ENCODE results near the gene SPOP.

DNA sequence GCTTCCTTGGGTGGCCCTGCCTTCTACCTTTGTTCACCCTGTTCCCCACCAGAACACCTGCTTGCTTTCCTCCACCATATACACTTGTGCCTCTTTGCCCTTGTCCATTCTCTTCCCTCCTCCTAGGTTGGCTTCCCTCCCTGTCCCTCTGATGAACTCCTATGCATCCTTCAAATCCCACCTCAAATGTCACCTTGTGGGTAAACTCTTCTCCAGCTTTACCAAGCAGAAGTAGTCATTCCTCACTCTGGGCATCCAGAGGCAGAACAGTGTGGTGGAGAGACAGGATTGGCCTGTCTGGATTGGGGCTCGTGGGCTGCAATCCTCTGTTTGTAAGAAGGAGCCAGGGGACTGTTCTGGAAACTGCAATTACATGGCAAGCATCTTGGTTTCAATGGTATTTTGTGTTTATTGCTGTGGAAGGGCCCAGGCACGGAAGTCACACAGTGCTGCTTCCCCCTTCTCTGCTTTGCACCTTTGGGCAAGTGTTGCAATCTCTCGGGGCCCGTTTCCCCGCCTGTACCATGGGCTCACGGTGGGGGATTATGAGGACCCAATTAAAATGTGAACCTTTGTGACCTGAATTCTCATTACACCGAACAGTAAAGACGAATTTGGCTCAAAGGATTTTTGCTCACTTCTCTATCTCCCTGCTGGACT is 124.1 kb downstream of the SPOP start:
- TF ChIP-seq SIN3A (IDR thresholded peaks at IDR 0.05; ENCODE audit: borderline replicate concordance, insufficient read depth, low read depth, low read length) (no peak), POLR2AphosphoS5 (IDR thresholded peaks at IDR 0.05; ENCODE audit: low read depth, low read length) (no peak)
- TF ChIP-seq, protein P1, sequence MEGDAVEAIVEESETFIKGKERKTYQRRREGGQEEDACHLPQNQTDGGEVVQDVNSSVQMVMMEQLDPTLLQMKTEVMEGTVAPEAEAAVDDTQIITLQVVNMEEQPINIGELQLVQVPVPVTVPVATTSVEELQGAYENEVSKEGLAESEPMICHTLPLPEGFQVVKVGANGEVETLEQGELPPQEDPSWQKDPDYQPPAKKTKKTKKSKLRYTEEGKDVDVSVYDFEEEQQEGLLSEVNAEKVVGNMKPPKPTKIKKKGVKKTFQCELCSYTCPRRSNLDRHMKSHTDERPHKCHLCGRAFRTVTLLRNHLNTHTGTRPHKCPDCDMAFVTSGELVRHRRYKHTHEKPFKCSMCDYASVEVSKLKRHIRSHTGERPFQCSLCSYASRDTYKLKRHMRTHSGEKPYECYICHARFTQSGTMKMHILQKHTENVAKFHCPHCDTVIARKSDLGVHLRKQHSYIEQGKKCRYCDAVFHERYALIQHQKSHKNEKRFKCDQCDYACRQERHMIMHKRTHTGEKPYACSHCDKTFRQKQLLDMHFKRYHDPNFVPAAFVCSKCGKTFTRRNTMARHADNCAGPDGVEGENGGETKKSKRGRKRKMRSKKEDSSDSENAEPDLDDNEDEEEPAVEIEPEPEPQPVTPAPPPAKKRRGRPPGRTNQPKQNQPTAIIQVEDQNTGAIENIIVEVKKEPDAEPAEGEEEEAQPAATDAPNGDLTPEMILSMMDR (IDR thresholded peaks at IDR 0.05), result no peak
- TF ChIP-seq, protein P2, sequence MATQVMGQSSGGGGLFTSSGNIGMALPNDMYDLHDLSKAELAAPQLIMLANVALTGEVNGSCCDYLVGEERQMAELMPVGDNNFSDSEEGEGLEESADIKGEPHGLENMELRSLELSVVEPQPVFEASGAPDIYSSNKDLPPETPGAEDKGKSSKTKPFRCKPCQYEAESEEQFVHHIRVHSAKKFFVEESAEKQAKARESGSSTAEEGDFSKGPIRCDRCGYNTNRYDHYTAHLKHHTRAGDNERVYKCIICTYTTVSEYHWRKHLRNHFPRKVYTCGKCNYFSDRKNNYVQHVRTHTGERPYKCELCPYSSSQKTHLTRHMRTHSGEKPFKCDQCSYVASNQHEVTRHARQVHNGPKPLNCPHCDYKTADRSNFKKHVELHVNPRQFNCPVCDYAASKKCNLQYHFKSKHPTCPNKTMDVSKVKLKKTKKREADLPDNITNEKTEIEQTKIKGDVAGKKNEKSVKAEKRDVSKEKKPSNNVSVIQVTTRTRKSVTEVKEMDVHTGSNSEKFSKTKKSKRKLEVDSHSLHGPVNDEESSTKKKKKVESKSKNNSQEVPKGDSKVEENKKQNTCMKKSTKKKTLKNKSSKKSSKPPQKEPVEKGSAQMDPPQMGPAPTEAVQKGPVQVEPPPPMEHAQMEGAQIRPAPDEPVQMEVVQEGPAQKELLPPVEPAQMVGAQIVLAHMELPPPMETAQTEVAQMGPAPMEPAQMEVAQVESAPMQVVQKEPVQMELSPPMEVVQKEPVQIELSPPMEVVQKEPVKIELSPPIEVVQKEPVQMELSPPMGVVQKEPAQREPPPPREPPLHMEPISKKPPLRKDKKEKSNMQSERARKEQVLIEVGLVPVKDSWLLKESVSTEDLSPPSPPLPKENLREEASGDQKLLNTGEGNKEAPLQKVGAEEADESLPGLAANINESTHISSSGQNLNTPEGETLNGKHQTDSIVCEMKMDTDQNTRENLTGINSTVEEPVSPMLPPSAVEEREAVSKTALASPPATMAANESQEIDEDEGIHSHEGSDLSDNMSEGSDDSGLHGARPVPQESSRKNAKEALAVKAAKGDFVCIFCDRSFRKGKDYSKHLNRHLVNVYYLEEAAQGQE (IDR thresholded peaks at IDR 0.05; ENCODE audit: insufficient read depth in 1 of 2, low read depth in 2 of 2, low read length in 1 of 2), result no peak
